ENCODE data around the gene CDKN1C.

DNA sequence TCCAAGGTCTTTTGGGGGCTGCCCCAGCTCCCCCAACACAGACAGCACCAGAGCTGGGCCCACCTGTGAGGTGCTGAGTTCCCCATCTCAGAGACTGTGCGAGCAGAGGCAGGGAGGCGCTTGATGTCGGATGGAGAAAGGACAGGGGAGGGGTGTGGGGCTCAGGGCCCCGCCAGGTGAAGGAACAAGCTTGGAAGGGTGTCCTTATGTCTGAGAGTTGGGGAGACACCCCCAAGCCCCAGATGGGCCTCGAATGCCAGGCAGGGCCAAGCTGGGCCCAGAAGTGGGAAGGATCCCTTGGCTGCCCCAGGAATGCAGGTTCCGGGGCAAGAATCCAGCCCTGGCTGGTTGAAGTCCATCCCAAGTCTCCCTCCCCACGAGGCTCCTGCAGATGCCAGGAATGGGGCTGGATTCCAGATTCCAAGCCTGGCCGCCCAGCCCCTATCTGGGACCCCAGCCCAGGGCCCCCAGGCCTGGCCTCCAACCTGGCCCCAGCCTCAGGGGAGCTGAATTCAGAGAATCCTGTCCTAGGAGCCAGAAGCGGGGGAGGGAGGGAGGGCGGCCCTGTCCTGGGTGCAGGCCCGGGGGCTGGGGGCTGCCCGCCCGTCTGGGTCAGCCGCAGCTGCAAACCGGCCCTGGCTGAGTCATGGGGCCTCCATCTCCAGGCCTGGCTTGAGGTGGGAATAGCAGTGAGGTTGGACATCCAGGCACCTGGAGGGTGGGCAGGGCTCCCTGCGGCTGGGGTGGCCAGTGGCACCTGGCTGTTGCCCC, 50.9 kb downstream of the CDKN1C start:
- TF ChIP-seq, protein P1, sequence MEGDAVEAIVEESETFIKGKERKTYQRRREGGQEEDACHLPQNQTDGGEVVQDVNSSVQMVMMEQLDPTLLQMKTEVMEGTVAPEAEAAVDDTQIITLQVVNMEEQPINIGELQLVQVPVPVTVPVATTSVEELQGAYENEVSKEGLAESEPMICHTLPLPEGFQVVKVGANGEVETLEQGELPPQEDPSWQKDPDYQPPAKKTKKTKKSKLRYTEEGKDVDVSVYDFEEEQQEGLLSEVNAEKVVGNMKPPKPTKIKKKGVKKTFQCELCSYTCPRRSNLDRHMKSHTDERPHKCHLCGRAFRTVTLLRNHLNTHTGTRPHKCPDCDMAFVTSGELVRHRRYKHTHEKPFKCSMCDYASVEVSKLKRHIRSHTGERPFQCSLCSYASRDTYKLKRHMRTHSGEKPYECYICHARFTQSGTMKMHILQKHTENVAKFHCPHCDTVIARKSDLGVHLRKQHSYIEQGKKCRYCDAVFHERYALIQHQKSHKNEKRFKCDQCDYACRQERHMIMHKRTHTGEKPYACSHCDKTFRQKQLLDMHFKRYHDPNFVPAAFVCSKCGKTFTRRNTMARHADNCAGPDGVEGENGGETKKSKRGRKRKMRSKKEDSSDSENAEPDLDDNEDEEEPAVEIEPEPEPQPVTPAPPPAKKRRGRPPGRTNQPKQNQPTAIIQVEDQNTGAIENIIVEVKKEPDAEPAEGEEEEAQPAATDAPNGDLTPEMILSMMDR (conservative IDR thresholded peaks at IDR 0.05; ENCODE audit: low read depth, low read length): no peak
- no peak for TF ChIP-seq EZH2 (IDR thresholded peaks at IDR 0.05; ENCODE audit: borderline replicate concordance, low read depth, low read length, poor library complexity, severe bottlenecking)
